K562 (cell line): ENCODE data around the gene JADE2. TPM values are rescaled to one million over a fixed set of nuclear protein-coding genes. Genes with fewer than 3 reads are reported as not detected.

Source experiments
- ATAC-seq: fragments of 200-7000 bp; cut with Tn5 transposase; 3 replicates; pipeline ENCODE4 v1.9.1; 2020; ENCODE audit warnings: moderate library complexity
- BruUV-seq: library from RNA; stranded (reverse); fragments of 400-500 nt; replicated peaks from 2 replicates; lab custom pipeline; 2021; lab: Mats Ljungman, UMichigan
- CTCF ChIA-PET: fragments of 300-600 bp; formaldehyde crosslinking; extraction: SDS; loops from one replicate; lab custom pipeline; 2021; ENCODE audit warnings: low intra/inter-chr PET ratio; lab: Yijun Ruan, JAX
- POLR2A ChIA-PET: fragments of 300-600, 350-650 bp; sonication (Branson Sonifier 250); formaldehyde crosslinking; extraction: SDS; loops from one replicate; lab custom pipeline; 2021; ENCODE audit warnings: antibody characterized with exemption, inconsistent platforms; lab: Yijun Ruan, JAX
- DNase-seq, 4 experiments: peaks; one replicate each; pipeline versions ENCODE4 v3.0.0 to v3.0.0-alpha.2; 2011 to 2018; ENCODE audit warnings: low spot score in 3 of 4, mixed read lengths in 3 of 4; ENCODE audit errors: extremely low read depth in 1 of 4
- FAIRE-seq: peaks from 2 replicates; lab custom pipeline; 2011; peaks lifted over from hg19 to GRCh38; lab: Jason Lieb, UNC
- H2AFZ ChIP-seq: 2 replicates; pipeline ENCODE4 v1.6.0; 2011; ENCODE audit warnings: low read depth, low read length, control low read depth, inconsistent platforms
- H3K27ac ChIP-seq: fragments of 200-600 bp; 3 replicates; pipeline ENCODE4 v1.8.0; 2011; ENCODE audit warnings: low read depth, mild to moderate bottlenecking, control low read depth, inconsistent platforms, low read length, moderate library complexity, mixed read lengths; ENCODE audit errors: extremely low read depth
- H3K27me3 ChIP-seq, 2 experiments: fragments of 300-600 bp in 1 of 2; 2 replicates in 1 of 2; 3 replicates in 1 of 2; pipeline versions ENCODE4 v1.6.0 to v1.8.0; 2011; ENCODE audit warnings: inconsistent platforms in 2 of 2, low read length in 2 of 2, mild to moderate bottlenecking in 1 of 2, mixed read lengths in 1 of 2, moderate library complexity in 1 of 2; ENCODE audit not compliant: control insufficient read depth in 2 of 2, insufficient read depth in 2 of 2
- H3K36me3 ChIP-seq: fragments of 300-600 bp; 3 replicates; pipeline ENCODE4 v1.8.0; 2011; ENCODE audit warnings: mild to moderate bottlenecking, low read length, inconsistent platforms; ENCODE audit not compliant: control insufficient read depth, insufficient read depth
- H3K4me1 ChIP-seq, 2 experiments: fragments of 200-600 bp in 1 of 2; replicated peaks in 1 of 2; 2 replicates in 1 of 2; 3 replicates in 1 of 2; pipeline versions ENCODE4 v1.5.1 to v1.8.0; 2011; ENCODE audit warnings: inconsistent platforms in 2 of 2, low read length in 2 of 2, mild to moderate bottlenecking in 1 of 2, mixed read lengths in 1 of 2, moderate library complexity in 1 of 2; ENCODE audit not compliant: control insufficient read depth in 2 of 2, insufficient read depth in 2 of 2
- H3K4me2 ChIP-seq: 2 replicates; pipeline ENCODE4 v1.6.1; 2011; ENCODE audit warnings: low read length, control low read depth, inconsistent platforms, mixed read lengths; ENCODE audit not compliant: insufficient read depth
- H3K4me3 ChIP-seq: fragments of 200-600 bp; sonication (generic), shearing (Covaris generic); 2 replicates; pipeline ENCODE4 v1.5.1; 2016; ENCODE audit warnings: control low read depth, inconsistent platforms
- H3K79me2 ChIP-seq: fragments of 200-600 bp; 3 replicates; pipeline ENCODE4 v1.8.0; 2011; ENCODE audit warnings: low read length, inconsistent platforms; ENCODE audit not compliant: control insufficient read depth, insufficient read depth
- H3K9ac ChIP-seq, 2 experiments: 2 replicates each; pipeline versions ENCODE4 v1.6.0 to v1.6.1; 2011; ENCODE audit warnings: low read depth in 2 of 2, low read length in 2 of 2, control low read depth in 1 of 2, inconsistent platforms in 1 of 2, mild to moderate bottlenecking in 1 of 2, mixed read lengths in 1 of 2; ENCODE audit not compliant: insufficient read depth in 1 of 2
- H3K9me1 ChIP-seq: one replicate; pipeline ENCODE4 v1.6.0; 2011; ENCODE audit warnings: inconsistent platforms, mild to moderate bottlenecking, low read length, moderate library complexity; ENCODE audit not compliant: control insufficient read depth, insufficient read depth
- H3K9me3 ChIP-seq: replicated peaks from 2 replicates; pipeline ENCODE4 v1.5.1; 2011; ENCODE audit warnings: low read depth, low read length, inconsistent platforms; ENCODE audit not compliant: control insufficient read depth, insufficient read depth
- H4K20me1 ChIP-seq: replicated peaks from 2 replicates; pipeline ENCODE4 v1.6.1; 2011; ENCODE audit warnings: low read length, inconsistent platforms, mixed read lengths; ENCODE audit not compliant: control insufficient read depth, insufficient read depth
- JUND ChIP-seq, 2 experiments: IDR thresholded peaks; 2 replicates in 1 of 2; 3 replicates in 1 of 2; pipeline ENCODE4 v1.6.1; 2011; ENCODE audit warnings: borderline replicate concordance in 2 of 2, low read depth in 2 of 2, low read length in 2 of 2, improper control_type of control experiment in 1 of 2, missing biosample characterization in 1 of 2, missing genetic modification characterization in 1 of 2, missing genetic modification reagents in 1 of 2
- MLLT1 ChIP-seq, 2 experiments: fragments of 450-650 bp; IDR thresholded peaks; 2 replicates each; pipeline ENCODE4 v1.6.1; 2016
- NR3C1 ChIP-seq: sonication (generic); formaldehyde crosslinking; IDR thresholded peaks from 2 replicates; pipeline ENCODE4 v1.8.1; 2022; ENCODE audit warnings: missing genetic modification reagents
- RNF2 ChIP-seq: sonication (generic); IDR thresholded peaks from 2 replicates; pipeline ENCODE4 v1.6.1; 2016
- TGIF2 ChIP-seq: sonication (generic); formaldehyde crosslinking; IDR thresholded peaks from 2 replicates; pipeline ENCODE4 v1.8.1; 2022; ENCODE audit warnings: mild to moderate bottlenecking, missing genetic modification reagents, moderate library complexity
- ZBTB12 ChIP-seq: fragments of 250-450 bp; sonication (Bioruptor Pico); IDR thresholded peaks from 2 replicates; pipeline ENCODE4 v1.4.0; 2020
- ZC3H8 ChIP-seq: fragments of 450-650 bp; IDR thresholded peaks from 2 replicates; pipeline ENCODE4 v1.6.1; 2017
- ZFP36 ChIP-seq: fragments of 150-350 bp; IDR thresholded peaks from 2 replicates; pipeline ENCODE4 v1.6.1; 2018; ENCODE audit warnings: low read length, low read depth; ENCODE audit not compliant: partially characterized antibody
- ZNF584 ChIP-seq: fragments of 200-800 bp; sonication (Bioruptor generic); IDR thresholded peaks from 2 replicates; pipeline ENCODE4 v1.6.1; 2016; ENCODE audit warnings: low read depth, mild to moderate bottlenecking, missing genetic modification characterization, missing compliant biosample characterization
- ZNF76 ChIP-seq: fragments of 250-450 bp; sonication (Bioruptor Pico); IDR thresholded peaks from 2 replicates; pipeline ENCODE4 v1.4.0; 2020; ENCODE audit warnings: mild to moderate bottlenecking, moderate library complexity, borderline replicate concordance
- ZNF77 ChIP-seq: fragments of 250-450 bp; sonication (Bioruptor Pico); IDR thresholded peaks from 2 replicates; pipeline ENCODE4 v1.5.0; 2020
- WGBS: fragments of 100-300 bp; shearing (Covaris generic); methylation state at CpG from one replicate; pipeline ENCODE4 v1.1.6; 2016; ENCODE audit warnings: low coverage, mixed read lengths; ENCODE audit not compliant: insufficient coverage; ENCODE audit errors: missing lambda C conversion rate; 5-methylcytosine and 5-hydroxymethylcytosine counted together
- in situ Hi-C: fragments of 300-500 bp; cut with MboI; formaldehyde crosslinking; loops from 4 replicates; pipeline ENCODE4 v1.15.0; 2018; ENCODE audit warnings: inconsistent platforms, mixed read lengths
- intact Hi-C: fragments of 100-400 bp; cut with micrococcal nuclease; formaldehyde crosslinking; loops from 2 replicates; pipeline ENCODE4 v1.14.2; 2022
- polyA plus RNA-seq, 8 experiments: library from polyadenylated mRNA; depleted of rRNA in 4 of 8; stranded (reverse) in 5 of 8; unstranded in 3 of 8; fragments of >200 nt; fragmentation: Nextera tagmentation in 2 of 8; fragmentation: Illumina TruSeq in 1 of 8; extraction: Ambion mirVana in 2 of 8; extraction: Trizol in 1 of 8; gene quantifications; 2 replicates each; pipeline versions ENCODE4 v1.2.1 to v1.2.3, GENCODE V29; 2011 to 2014; ENCODE audit warnings: inconsistent platforms in 1 of 8, missing spikeins in 1 of 8
- total RNA-seq, 7 experiments: library from RNA; depleted of rRNA in 6 of 7; stranded (reverse); fragments of >200 nt in 6 of 7; fragmentation: Illumina TruSeq in 2 of 7; extraction: Trizol in 2 of 7; gene quantifications; 2 replicates each; pipeline versions ENCODE4 v1.2.1 to v1.2.3, GENCODE V29; 2011 to 2021; ENCODE audit warnings: low replicate concordance in 1 of 7

JADE2 gene
- total and polyA plus RNA-seq, 9 of the 15 experiments (the other 6 are each of a cell fraction or from before 2014, with no cell fraction given): 0.50 to 23.3 (median 9.1) TPM

DNA sequence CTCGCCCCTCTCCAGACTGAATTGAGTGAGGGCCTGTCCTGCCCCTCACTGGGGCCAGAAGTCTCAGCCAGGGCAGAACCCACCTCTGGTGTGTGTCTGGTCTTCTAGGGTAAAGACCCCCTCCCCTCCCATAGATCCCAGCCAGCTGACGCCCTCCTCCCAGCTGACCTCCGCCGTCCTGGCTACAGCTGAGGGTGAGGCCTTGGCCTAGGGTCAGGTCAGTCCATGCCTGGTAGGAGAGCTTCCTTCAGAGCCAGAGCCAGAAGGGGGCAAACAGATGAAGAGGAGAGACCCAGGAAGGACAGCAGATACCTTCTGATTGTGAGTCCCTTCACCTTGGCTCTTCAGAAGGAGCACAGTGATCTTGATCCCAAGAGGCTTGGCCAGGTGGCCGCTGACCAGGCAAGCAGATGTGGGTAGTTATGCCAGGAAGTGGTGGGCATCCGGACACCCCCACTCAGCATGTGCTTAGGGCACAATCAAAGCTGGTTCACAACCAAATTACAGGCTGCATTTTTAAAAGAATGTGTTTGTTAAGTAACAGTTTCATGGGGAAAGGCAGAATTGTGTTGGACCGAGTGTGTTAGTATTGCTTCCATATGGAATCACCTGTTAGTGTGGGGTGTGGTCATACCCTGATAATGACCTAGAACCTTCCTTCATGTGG, 29.9 kb downstream of the JADE2 start:
- in situ Hi-C loops: no loop called here
- H3K9me3 ChIP-seq: no peaks in the 10 kb centered on the region; the same call in 1 of the 2 replicates
- H3K4me3 ChIP-seq: no peak overlapping the region
- TF ChIP-seq ZFP36: no peak
- no peak for TF ChIP-seq ZNF77
- TF ChIP-seq TGIF2 (CRISPR knock-in tag): no peak
- no peak for TF ChIP-seq ZNF584
- TF ChIP-seq, all 486 proteins: peak for 0
- 80% methylated on average over 7 of the region's 7 CpGs for WGBS
- H2AFZ ChIP-seq: no peak overlapping the region
- ChIA-PET CTCF (no interaction called here), POLR2A (no interaction called here)
- no peak overlapping the region for H3K27ac ChIP-seq
- H3K4me2 ChIP-seq: no peak overlapping the region
- peak; percentile 28; the same call in 2 of the 3 replicates for ATAC-seq
- H3K27me3 ChIP-seq: no peaks in the 10 kb centered on the region
- FAIRE-seq: no peak
- H3K36me3 ChIP-seq: peaks cover 49% of the 10 kb centered on the region; the same call in 2 of the 3 replicates
- H3K79me2 ChIP-seq: no peaks in the 10 kb centered on the region
- H4K20me1 ChIP-seq: no peaks in the 10 kb centered on the region; the same call in 1 of the 2 replicates
- H3K4me1 ChIP-seq: peaks cover 0 to 11% of the 10 kb centered on the region in 2 experiments; a peak in 1 of 5 replicates
- intact Hi-C loops: no loop called here
- DNase-seq: no peak
- no peak overlapping the region for H3K9ac ChIP-seq
- H3K9me1 ChIP-seq: peaks cover 5% of the 10 kb centered on the region
- BruUV-seq: no TSS peak

- peaks cover 5% of the 10 kb centered on the region for H3K9me1 ChIP-seq
- ATAC-seq: peak; percentile 64; the same call in 1 of the 3 replicates
- peaks cover 54% of the 10 kb centered on the region; the same call in 2 of the 3 replicates for H3K36me3 ChIP-seq
- no peaks in the 10 kb centered on the region; the same call in 1 of the 2 replicates for H4K20me1 ChIP-seq
- peaks cover 0 to 11% of the 10 kb centered on the region in 2 experiments; a peak in 1 of 5 replicates for H3K4me1 ChIP-seq
- intact Hi-C loops: no loop called here
- POLR2A ChIA-PET: interaction anchor here (0.7 kb wide), 1 partner anchor 184 kb away, joined by 3 read pairs; no protein-coding TSS in a partner anchor
- H2AFZ ChIP-seq: no peak overlapping the region
- no TSS peak for BruUV-seq
- CTCF ChIA-PET: no interaction called here
- 76% methylated on average over 9 of the region's 11 CpGs for WGBS
- in situ Hi-C loops: no loop called here
- H3K4me2 ChIP-seq: no peak overlapping the region
- DNase-seq: peak in 3 of 4 experiments; percentile 30 to 46 (median 41)
- H3K27ac ChIP-seq: no peak overlapping the region
- H3K9ac ChIP-seq: no peak overlapping the region
- H3K27me3 ChIP-seq: no peaks in the 10 kb centered on the region
- H3K79me2 ChIP-seq: no peaks in the 10 kb centered on the region
- H3K9me3 ChIP-seq: no peaks in the 10 kb centered on the region; the same call in 1 of the 2 replicates
- FAIRE-seq: no peak
- H3K4me3 ChIP-seq: no peak overlapping the region
- TF ChIP-seq MLLT1 (IDR thresholded peaks at IDR 0.05) (no peak), NR3C1 (CRISPR knock-in tag) (no peak), ZNF76 (CRISPR knock-in tag) (no peak), RNF2 (no peak), ZC3H8 (no peak), ZBTB12 (CRISPR knock-in tag) (no peak), JUND (IDR thresholded peaks at IDR 0.05; ENCODE audit: borderline replicate concordance, low read depth, low read length) (no peak), JUND (tag; IDR thresholded peaks at IDR 0.05; ENCODE audit: borderline replicate concordance, low read depth, low read length) (no peak)
Observed at GRCh38 chr5:134555890-134556311, 30.4 kb downstream of the JADE2 start.
